Measurements from ENCODE around the gene LRRC2. TPM values are rescaled to one million over a fixed set of nuclear protein-coding genes. Genes with fewer than 3 reads are reported as not detected.

The LRRC2 gene
- total and polyA plus RNA-seq, 8 donors = 1.0 to 4.6 (median 1.8) TPM; not detected in 1

DNA sequence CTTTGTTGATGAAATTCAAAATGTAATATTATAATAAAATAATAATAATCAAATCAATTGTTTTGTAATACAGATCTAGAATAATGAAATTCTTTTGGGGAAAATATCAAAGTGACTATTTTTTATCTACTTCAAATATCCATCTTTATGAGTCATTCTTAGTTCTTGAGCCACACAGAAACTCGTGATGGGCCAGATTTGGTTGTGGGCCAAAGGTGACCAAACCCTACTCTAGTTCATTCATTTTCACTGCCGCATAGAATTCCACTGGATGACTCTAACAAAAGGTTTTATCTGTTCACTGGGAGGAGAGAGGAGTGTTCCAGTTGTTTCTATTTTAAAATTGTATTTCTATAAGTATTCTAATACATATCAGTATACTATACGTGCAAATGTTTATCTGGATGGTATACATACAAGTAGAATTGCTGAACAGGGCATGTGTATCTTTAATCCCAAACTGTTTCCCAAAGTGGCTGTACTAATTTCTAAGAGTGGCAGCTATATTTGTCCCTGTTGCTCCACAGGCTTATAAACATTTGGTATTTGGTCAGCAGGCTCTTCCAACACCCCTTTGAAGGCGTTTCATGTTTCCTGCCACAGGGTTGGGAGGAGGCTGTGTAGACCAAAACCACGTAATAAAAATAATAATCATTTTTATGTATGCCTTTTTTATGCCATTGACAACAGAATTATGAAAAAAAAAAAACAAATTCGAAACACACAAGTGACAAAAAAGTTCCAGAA lies 75.6 kb downstream of the LRRC2 start:
- H3K27me3 ChIP-seq = no peaks in the 10 kb centered on the region
- intact Hi-C loops (cut with DNase I; ENCODE audit: low total_unique reads) = loop anchor here (5.0 kb wide), 1 partner anchor 147 kb away; no protein-coding TSS in a partner anchor
- no peak overlapping the region for H3K4me3 ChIP-seq
- peaks cover 11 to 22% (median 16%) of the 10 kb centered on the region in 4 donors for H3K4me1 ChIP-seq
- DNase-seq = no peak
- no peaks in the 10 kb centered on the region for H3K9me3 ChIP-seq
- H3K27ac ChIP-seq = peak overlapping the region in 2 of 5 donors; percentile 10 to 16
- no peaks in the 10 kb centered on the region for H3K36me3 ChIP-seq
- no peak for TF ChIP-seq EP300 (IDR thresholded peaks at IDR 0.05)
- no peak for TF ChIP-seq POLR2A (IDR thresholded peaks at IDR 0.05)
- 57 to 72% (median 66%) methylated on average over 6 of the region's 6 CpGs for WGBS, 5 donors

DNA sequence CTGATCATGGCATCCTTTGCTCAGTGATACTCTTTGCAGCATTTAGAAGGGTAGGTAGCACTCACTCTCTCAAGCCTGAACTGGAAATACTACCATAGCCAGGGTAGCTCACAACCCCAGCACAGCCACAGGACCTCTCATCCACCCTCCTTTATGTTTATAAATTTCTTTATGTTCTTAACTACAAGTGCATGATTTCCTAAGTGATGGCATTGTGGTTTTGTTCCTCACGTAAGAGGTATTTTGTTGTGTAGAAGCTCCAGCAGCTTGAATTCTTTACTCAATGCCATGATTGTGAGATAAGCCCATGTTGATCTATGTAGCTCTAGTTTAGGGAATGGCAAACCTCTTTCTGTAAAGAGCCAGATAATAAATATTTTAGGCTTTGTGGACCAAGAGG lies 76.2 kb downstream of the LRRC2 start:
- H3K27me3 ChIP-seq = no peaks in the 10 kb centered on the region
- TF ChIP-seq POLR2A (IDR thresholded peaks at IDR 0.05) (no peak), POLR2AphosphoS5 (IDR thresholded peaks at IDR 0.05) (no peak), EP300 (IDR thresholded peaks at IDR 0.05) (no peak)
- TF ChIP-seq, protein P1, sequence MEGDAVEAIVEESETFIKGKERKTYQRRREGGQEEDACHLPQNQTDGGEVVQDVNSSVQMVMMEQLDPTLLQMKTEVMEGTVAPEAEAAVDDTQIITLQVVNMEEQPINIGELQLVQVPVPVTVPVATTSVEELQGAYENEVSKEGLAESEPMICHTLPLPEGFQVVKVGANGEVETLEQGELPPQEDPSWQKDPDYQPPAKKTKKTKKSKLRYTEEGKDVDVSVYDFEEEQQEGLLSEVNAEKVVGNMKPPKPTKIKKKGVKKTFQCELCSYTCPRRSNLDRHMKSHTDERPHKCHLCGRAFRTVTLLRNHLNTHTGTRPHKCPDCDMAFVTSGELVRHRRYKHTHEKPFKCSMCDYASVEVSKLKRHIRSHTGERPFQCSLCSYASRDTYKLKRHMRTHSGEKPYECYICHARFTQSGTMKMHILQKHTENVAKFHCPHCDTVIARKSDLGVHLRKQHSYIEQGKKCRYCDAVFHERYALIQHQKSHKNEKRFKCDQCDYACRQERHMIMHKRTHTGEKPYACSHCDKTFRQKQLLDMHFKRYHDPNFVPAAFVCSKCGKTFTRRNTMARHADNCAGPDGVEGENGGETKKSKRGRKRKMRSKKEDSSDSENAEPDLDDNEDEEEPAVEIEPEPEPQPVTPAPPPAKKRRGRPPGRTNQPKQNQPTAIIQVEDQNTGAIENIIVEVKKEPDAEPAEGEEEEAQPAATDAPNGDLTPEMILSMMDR (IDR thresholded peaks at IDR 0.05) = no peak
- 25 to 68% (median 44%) methylated on average over 1 of the region's 1 CpG for WGBS, 5 donors
- peaks cover 11 to 24% (median 19%) of the 10 kb centered on the region in 4 donors for H3K4me1 ChIP-seq
- H3K36me3 ChIP-seq = no peaks in the 10 kb centered on the region
- DNase-seq = no peak
- H3K9me3 ChIP-seq = no peaks in the 10 kb centered on the region
- intact Hi-C loops (cut with DNase I; ENCODE audit: low total_unique reads) = loop anchor here (5.0 kb wide), 3 partner anchors 67 to 147 kb away; no protein-coding TSS in a partner anchor
- H3K27ac ChIP-seq = peak overlapping the region in 4 of 5 donors; percentile 9 to 57 (median 44)
- H3K4me3 ChIP-seq = no peak overlapping the region

GRCh38 chr3:46489381-46489780 lies 76.7 kb downstream of the LRRC2 start:
- Histone ChIP-seq H3K4me3 (no peak overlapping the region), H3K27ac (peak overlapping the region; percentile 9 to 57 (median 42)), H3K4me1 (peaks cover 11 to 26% (median 21%) of the 10 kb centered on the region in 4 donors), H3K36me3 (no peaks in the 10 kb centered on the region), H3K27me3 (peaks cover 0 to 1% (median 0%) of the 10 kb centered on the region in 3 donors), H3K9me3 (no peaks in the 10 kb centered on the region)
- intact Hi-C loops (cut with DNase I; ENCODE audit: low total_unique reads) = loop anchor here (5.0 kb wide), 2 partner anchors 68 to 138 kb away; no protein-coding TSS in a partner anchor
- TF ChIP-seq EP300 (IDR thresholded peaks at IDR 0.05) (no peak), POLR2A (IDR thresholded peaks at IDR 0.05) (no peak), POLR2AphosphoS5 (IDR thresholded peaks at IDR 0.05) (no peak)
- TF ChIP-seq, protein P1 (IDR thresholded peaks at IDR 0.05) = no peak
- no peak for DNase-seq
- 77 to 88% (median 85%) methylated on average over 4 of the region's 4 CpGs for WGBS, 5 donors

DNA sequence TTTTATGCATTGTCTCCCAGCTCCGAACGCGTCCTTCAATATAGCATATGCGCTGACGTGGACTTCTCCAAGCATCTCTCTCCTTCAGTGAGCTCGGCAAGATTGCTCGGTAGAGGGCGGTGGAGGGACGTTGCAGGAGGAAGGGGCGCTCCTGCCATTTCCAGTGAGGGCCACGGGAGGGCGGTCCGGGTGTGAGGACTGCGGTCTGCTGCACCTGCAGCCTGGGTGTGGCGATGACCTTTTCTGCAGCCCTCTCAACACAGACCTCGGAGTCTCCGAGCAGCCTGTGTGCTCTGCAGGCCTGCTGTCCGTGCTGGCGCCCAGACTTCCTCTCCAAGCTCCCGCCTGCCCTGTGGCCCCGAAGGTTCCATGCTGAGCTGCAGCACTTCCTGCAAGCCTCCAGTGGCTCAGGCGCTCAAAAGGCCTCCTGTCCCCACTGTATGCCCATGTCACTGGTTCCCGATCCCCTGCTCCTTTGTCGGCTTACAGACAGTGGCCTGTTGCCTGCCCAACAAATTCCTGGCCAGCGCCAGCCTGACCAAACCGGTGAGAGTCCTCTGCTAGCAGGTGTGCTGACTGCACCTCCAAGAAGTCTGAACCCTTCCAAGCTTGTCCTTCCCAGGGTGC lies 77.3 kb downstream of the LRRC2 start:
- peak overlapping the region; percentile 9 to 57 (median 42) for H3K27ac ChIP-seq
- no peaks in the 10 kb centered on the region for H3K9me3 ChIP-seq
- H3K4me1 ChIP-seq = peaks cover 11 to 26% (median 21%) of the 10 kb centered on the region in 4 donors
- WGBS, 5 donors = 3 to 12% (median 8%) methylated on average over 16 to 26 of the region's 26 CpGs
- TF ChIP-seq EP300 (IDR thresholded peaks at IDR 0.05) (no peak), POLR2A (IDR thresholded peaks at IDR 0.05) (no peak), POLR2AphosphoS5 (IDR thresholded peaks at IDR 0.05) (peak in 2 of 3 donors; percentile 41 to 86)
- TF ChIP-seq, protein P1 (IDR thresholded peaks at IDR 0.05) = peak in 6 of 7 experiments; percentile 21 to 100 (median 96)
- peaks cover 0 to 3% (median 0%) of the 10 kb centered on the region in 3 donors for H3K27me3 ChIP-seq
- peak overlapping the region in 2 of 4 donors; percentile 21 to 27 for H3K4me3 ChIP-seq
- peak; percentile 97 for DNase-seq
- no peaks in the 10 kb centered on the region for H3K36me3 ChIP-seq
- intact Hi-C loops (cut with DNase I; ENCODE audit: low total_unique reads) = loop anchor here (5.0 kb wide), 2 partner anchors 68 to 138 kb away; no protein-coding TSS in a partner anchor
